ENCODE measurements around the gene PHYKPL. TPM values are rescaled to one million over a fixed set of nuclear protein-coding genes. Genes with fewer than 3 reads are reported as not detected.

The PHYKPL gene
- total and polyA plus RNA-seq, 2 of the 4 experiments (the other 2 are of a cell fraction): 10.0 to 24.5 TPM

DNA sequence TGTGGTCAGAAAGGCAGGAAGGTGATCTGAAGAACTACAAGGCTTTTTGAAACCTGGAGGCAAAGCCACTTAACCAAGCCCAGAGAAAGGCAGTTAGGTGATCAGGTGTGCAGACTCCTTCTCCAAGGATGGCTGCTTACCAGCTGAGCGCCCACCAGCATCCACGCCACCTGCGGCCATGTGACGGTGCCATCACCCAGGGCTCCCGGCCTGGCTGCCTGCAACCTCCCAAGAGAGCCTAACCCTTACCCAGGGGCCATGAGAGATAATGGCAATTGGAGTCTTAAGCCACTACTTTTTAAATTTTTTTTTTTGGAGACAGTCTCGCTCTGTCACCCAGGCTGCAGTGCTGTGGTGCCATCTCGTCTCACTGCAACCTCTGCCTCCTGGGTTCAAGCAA, 33.1 kb upstream of the PHYKPL start:
- Histone ChIP-seq H2AK9ac (replicated peaks; ENCODE audit: low read depth, low read length, poor library complexity) (no peak overlapping the region), H2BK15ac (ENCODE audit: low read depth, low read length) (no peak overlapping the region), H4K91ac (ENCODE audit: insufficient read depth, low read depth, low read length) (no peak overlapping the region), H3K9me1 (ENCODE audit: insufficient read depth, low read length) (no peaks in the 10 kb centered on the region), H3K14ac (replicated peaks; ENCODE audit: low read depth, low read length) (no peak overlapping the region), H3K4me2 (ENCODE audit: low read depth, low read length) (no peak overlapping the region), H4K5ac (ENCODE audit: low read depth, low read length) (no peak overlapping the region), H3K79me1 (ENCODE audit: low read depth in 1 of 2, low read length in 2 of 2) (no peaks in the 10 kb centered on the region), H2BK20ac (ENCODE audit: low read depth, low read length) (no peak overlapping the region), H2BK5ac (ENCODE audit: low read depth, low read length, poor library complexity, severe bottlenecking) (no peak overlapping the region), H3K27me3 (ENCODE audit: control insufficient read depth, insufficient read depth, low read length) (no peaks in the 10 kb centered on the region), H3K4me3 (ENCODE audit: insufficient read depth, low read depth, low read length) (no peak overlapping the region), H4K20me1 (ENCODE audit: insufficient read depth, low read length) (no peaks in the 10 kb centered on the region), H3K4ac (ENCODE audit: low read depth, low read length) (no peak overlapping the region), H3K18ac (ENCODE audit: low read depth, low read length) (no peak overlapping the region), H3K36me3 (ENCODE audit: control insufficient read depth, insufficient read depth, low read length) (no peaks in the 10 kb centered on the region), H4K8ac (ENCODE audit: low read depth in 2 of 2, low read length in 2 of 2) (no peak overlapping the region), H3K9ac (ENCODE audit: low read depth, low read length) (no peak overlapping the region), H3K23ac (ENCODE audit: low read depth, low read length) (no peak overlapping the region), H2AFZ (replicated peaks; ENCODE audit: low read length, poor library complexity) (no peak overlapping the region), H2BK120ac (ENCODE audit: low read depth, low read length) (no peak overlapping the region), H3K9me3 (ENCODE audit: control insufficient read depth, insufficient read depth, low read length) (no peaks in the 10 kb centered on the region), H3K27ac (ENCODE audit: insufficient read depth, low read length) (no peak overlapping the region), H3K56ac (ENCODE audit: extremely low read depth, insufficient read depth, low read length) (no peak overlapping the region), H2AK5ac (ENCODE audit: low read depth, low read length) (no peak overlapping the region), H3K4me1 (ENCODE audit: control insufficient read depth, insufficient read depth, low read length) (no peaks in the 10 kb centered on the region)
- WGBS, 2 experiments (ENCODE audit: extremely low coverage in 2 of 2, insufficient read length in 1 of 2): 80% methylated on average over 2 of the region's 7 CpGs; no CpG with 5 or more reads in 1 of the 2 experiments
- ATAC-seq (ENCODE audit: low read depth) (no peak), DNase-seq (no peak)
- CTCF ChIA-PET: no interaction called here
- dilution Hi-C loops (cut with HindIII; ENCODE audit: low sequenced_read_pairs, unreplicated experiment): no loop called here
- in situ Hi-C loops (cut with MboI; ENCODE audit: low sequenced_read_pairs): no loop called here
- TF ChIP-seq POLR2A (IDR thresholded peaks at IDR 0.05; ENCODE audit: low read depth, low read length) (no peak), MXI1 (IDR thresholded peaks at IDR 0.05; ENCODE audit: borderline replicate concordance, low read depth, low read length) (no peak), NFE2L2 (IDR thresholded peaks at IDR 0.05; ENCODE audit: low read depth, low read length) (no peak), MAFK (IDR thresholded peaks at IDR 0.05; ENCODE audit: low read depth, low read length) (no peak), SMC3 (IDR thresholded peaks at IDR 0.05; ENCODE audit: low read depth, low read length) (no peak), RAD21 (IDR thresholded peaks at IDR 0.05; ENCODE audit: low read length) (no peak), RCOR1 (IDR thresholded peaks at IDR 0.05; ENCODE audit: insufficient replicate concordance, low read length) (no peak), CHD1 (IDR thresholded peaks at IDR 0.05; ENCODE audit: low read depth, low read length) (no peak)
- BruUV-seq (replicated peaks): no TSS peak
- POLR2A ChIA-PET (ENCODE audit: unreplicated experiment): no interaction called here
- intact Hi-C loops (cut with micrococcal nuclease): no loop called here

Data from IMR-90 (cell line).